Activated T-cell treated with anti-CD3 and anti-CD28 coated beads, Interleukin-2, amount 50 U/mL, for 48 hours (primary cell): ENCODE measurements around the gene XPA.
A peak's percentile ranks its signal among the peaks of the same experiment; 100 is the strongest.
"Not testable (repeated sequence)": the region's sequence is repeated elsewhere in the genome, so short reads cannot be mapped to it uniquely, and the experiment has no call there.

Source experiments
- DNase-seq, 2 experiments: peaks; one replicate each; pipeline ENCODE4 v3.0.0-alpha.2; 2020

Gene XPA

GRCh38 chr9:97696803-97697601 is at the start of gene XPA:
Gene XPA, minus strand, starts transcription at chr9:97697340. Its CDS starts 48 bp downstream, at chr9:97697292.
- peak; percentile 97 to 98 for DNase-seq

- DNase-seq, result no peak
Measured at GRCh38 chr9:97744710-97745708, 47.9 kb upstream of the XPA start.

DNA sequence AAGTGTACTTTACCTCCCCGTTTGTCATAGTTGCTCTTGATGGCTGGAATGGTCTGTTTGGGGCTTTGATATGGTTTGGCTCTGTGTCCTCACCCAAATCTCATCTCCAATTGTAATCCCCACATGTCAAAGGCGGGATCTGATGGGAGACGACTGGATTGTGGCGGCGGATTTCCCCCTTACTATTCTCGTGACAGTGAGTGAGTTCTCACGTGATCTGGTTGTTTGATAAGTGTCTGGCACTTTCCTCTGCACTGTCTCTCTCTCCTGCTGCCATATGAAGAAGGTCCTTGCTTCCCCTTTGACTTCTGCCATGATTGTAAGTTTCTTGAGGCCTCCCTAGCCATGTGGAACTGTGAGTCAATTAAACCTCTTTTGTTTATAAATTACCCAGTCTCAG is 46.9 kb upstream of the XPA start:
- not testable (repeated sequence) for DNase-seq

- no peak for DNase-seq
Measured at GRCh38 chr9:97742545-97742944, 45.4 kb upstream of the XPA start.

DNA sequence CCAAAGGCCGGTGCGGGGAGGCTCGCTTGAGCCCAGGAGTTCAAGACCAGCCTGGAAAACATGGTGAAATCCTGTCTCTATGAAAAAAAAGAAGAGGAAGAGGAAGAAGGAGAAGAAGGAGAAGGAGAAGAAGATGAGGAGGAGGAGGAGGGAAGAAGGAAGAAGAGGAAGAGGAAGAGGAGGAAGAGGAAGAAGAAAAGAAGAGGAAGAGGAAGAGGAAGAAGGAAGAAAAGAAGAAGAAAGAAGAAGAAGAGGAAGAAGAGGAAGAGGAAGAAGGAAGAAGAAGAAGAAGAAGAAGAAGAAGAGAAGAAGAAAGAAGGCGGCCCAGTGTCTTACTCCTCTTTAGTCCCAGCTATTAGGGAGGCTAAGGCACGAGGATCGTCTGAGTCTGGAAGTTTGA is 44.8 kb upstream of the XPA start:
- DNase-seq, result no peak

DNA sequence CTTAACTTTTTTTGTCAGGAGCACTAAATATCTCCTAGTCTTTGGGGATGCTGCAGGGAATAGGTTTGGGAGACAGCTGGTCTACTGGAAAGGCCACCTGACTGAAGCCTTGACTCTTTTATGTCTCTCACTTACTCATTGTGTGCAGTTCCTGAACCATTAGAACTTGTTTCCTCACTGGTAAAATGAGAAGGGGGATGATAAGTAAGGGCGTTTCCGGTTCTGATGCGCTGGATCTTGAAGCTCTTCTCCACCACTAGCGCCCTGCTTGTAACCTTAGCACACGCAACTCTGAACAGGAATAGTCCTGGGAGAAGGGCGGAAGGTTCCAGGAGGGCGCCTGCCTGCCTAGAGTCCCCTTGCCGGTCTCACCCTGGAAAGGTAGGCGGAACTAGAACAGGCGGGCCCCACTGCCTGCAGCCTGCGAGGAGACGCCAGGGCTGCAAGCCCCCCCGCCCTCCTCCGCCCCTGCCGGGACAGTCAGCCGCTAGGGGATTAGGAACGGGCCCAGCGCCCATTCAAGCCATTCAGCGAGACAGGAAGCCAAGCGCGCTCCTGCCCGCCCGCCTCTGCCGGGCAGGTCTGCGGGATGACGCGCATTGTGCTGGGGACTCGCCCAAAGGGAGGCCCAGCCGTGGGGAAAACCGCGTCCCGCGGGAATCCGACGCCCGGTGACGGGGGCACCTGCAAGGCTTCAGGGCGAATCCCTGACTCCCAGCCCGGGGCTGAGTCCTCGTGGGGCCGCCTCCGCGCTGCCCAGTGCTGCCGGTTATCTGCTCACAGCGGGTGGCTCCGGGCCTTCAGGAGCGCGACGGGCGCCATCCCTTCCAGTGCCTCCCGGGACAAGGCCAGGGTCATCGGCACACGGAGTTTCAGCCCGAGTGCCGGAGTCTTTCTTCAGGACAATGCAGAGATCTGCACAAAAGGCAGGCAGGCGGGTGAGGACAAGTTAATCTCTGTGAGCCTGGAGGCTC is 44.0 kb upstream of the XPA start:
- peak; percentile 46 to 64 for DNase-seq

DNA sequence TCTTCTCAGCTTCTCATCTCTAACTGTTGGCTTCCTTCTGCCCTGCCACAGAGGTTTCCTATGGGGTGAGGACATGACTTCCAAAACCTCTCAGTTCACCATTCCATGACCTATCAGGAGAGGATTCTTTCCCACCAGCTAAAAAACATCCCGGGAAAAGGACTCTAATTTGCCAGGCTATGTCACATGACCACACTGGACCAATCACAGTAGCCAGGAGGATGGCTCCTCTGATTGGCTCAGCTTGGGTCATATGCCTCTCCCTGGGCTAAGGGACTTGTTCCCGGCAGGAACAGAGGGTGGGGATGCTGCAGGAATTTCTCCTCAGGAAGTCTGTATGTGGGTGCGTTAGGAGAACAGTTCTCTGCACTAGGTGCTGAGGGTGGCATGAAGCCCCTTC is 40.3 kb upstream of the XPA start:
- DNase-seq, result no peak

DNA sequence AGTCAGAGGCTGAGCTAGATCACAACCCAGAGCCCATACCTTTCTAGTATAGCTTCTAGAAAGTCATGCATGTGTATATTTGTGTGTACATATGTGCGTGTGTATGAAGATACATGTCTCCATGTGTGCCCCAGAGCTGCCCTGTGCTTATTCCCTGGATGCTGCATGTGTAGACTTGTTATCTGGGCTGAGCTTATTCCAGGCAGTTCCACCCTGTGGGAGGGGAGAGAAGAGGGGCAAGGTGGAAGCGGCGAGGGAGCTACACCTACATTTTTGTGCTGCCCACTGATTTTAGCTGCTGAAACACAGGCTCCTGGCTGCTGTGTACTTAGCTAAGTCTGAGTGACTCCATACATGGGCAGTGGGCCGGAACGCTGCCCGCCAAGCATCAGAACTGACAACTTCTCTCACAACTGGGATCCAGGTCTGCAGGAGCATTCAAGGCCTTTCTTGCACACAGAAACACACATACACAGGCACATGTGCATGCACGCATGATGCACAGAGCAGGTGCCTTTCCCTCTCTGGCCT is 38.0 kb upstream of the XPA start:
- DNase-seq, result no peak

DNA sequence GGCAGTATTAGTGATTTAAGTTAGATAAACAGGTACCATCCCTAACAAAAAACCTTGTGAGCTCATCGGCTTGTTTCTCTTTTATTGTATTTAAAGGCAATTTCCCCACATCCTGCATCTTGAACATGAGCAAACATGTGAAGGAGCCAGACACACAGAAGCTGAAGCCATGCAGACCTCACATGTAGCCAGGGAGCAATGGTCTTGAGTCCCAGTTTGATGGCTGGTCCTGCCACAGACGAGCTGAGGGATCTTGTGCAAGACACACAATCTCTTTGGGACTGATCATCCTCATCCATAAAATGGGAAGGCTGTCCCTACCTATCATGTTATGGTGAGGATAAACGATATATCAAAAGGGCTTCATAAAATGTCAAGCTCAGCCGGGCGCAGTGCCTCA is 29.6 kb upstream of the XPA start:
- no peak for DNase-seq

- no peak for DNase-seq
Measured at GRCh38 chr9:97723819-97724218, 26.7 kb upstream of the XPA start.

DNA sequence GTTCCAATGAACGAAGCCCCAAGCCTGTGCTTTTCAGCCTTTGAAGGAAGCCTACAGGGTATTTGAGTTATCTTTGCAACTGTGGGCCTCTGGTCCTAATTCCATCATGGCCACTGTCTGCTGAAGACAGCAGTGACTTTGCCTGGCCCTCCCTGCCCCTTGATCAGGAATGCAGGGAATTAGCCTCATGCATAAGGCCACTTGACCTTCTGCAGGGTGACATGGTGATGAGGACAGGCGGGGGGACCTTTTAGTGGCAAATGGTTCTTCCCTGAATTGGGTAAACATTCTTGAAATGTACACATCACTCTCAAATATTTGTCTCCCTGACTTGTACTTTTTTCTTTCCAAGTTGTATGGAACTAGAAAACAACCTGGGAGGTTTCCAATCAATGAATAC is 25.2 kb upstream of the XPA start:
- DNase-seq, result no peak

DNA sequence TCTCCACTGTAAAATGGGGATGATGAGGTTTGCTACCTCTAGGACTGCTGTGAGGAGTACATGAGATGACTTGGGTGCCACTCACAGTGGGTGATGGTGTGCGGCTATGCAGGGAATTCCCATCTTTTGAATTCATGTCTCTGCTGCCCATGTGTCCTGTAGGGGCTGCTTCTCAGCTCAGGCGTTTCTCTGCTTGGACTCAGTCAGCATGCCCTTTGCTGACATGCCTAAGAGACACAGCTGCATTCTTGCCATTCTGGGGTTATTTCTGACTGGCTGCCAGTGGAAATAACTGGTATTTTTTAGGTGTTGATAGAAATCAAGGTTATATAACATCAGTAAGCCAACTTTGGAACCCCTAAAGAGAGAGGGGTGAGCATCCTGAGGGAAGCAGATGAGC is 24.3 kb upstream of the XPA start:
- no peak for DNase-seq

DNA sequence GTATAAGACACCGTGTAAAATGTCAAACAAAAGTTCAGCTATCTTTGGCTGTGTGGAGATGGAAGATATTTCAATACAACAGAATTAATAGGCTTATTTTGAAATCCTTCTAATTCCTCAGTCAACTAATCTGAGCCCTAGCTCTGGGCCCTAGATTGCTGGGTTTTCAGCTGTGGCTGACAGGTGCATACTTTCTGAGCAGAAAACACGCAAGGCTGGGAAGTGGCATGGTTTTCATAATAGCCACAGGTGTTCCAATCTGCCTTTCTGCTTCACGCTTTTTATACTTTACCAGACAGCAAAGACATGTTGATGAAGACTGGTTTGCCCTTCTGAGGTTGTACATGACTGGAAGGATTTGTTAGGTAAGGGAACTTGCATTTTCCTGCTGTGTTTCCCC is 20.7 kb upstream of the XPA start:
- DNase-seq, result no peak

DNA sequence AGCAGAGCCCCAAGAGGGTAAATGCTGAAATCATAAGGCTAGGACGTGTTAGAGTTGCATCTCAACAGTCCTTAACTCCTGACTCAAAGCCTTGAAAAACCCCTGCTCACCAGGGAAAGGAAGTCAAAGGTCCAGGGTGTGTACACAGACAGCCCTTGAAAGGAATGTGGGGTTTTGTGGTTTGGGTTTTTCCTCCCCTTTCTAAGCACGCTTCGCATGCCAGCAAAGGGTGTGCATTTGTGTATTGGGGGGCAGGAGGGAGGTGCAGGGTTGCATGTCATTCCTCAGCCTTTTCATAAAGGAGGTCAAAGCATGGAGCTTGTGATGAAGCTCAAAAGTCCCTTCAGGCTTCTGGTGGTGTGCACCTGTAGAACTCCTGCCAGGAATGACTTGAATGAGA is 17.3 kb upstream of the XPA start:
- no peak for DNase-seq

DNA sequence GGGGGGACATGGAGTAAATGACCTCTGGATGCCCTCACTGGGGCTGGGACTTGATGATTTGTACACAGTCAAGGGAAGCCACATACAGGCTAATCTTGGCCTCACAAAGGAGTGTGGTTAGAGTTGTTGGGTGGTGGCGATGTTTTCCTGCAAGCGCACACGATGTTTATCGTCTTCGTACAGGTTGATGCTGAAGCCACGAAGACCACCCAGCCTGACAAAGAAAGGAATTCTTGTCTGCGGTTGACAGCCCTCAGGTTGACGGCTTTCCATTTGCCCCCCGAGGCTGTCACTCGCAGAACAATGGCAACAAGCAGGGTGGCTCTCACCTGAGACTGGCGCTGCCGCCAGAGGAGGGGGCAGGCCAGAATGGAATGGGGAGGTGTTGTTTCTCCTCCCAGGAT is 14.1 kb upstream of the XPA start:
- DNase-seq, result no peak

DNA sequence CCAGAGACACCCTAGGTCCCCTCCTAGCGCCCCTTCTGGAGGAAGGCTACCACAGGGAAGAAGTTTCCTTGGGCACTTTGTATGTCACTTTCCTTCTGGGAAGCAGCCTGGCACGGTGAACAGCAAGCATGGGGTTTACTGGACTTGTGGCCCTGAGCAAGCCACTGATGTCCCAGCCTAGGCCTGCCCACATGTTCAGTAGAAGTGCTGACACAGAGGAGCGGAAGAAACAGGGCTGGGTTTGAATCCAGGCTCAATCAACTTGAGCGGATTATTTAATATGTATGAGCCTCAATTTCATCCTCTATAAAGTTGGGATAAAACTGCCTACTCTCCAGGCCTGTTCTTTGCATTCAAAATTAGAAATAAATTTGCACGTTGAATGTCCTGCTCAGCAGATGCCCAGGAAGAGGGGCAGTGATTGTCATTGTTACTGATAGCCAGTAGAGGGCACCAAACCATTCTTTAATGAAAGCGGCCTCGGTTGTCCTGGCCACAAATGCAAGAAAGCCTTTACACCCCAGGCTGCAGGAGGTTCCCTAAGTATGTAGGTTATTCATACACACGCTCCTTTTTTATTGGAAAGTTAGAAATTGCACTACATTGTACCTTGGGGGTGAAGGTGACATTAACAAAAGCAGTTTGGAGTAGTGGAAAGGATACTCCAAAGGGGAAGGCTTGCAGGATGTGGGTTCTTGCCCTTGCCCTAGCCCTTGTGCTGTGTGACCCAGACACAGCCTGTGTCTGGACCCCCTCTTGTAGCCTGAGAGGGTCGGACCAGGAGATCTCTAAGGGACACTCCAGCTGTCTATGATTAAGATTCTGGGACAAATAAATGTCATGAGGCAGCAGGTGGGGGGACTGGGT is 13.4 kb upstream of the XPA start:
- peak; percentile 36 to 37 for DNase-seq

DNA sequence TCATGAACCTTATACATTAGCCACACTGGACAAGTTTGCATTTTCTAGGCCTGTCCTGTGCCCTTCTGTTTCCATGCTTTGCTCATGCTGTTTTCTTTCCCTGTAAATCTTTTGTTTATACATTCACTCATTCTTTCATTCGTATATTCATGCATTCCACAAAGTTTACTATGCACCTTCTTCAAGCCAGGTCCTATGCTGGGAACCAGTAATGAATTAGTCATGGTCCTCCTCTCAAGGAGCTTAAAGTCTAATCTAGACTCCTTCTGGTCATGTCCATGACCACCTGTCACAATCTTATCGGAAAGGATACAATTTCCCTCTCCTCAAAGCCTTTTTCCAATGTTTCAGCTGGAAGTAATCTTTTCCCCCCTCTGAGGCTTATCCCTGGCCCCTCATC is 9.1 kb upstream of the XPA start:
- DNase-seq, result no peak

DNA sequence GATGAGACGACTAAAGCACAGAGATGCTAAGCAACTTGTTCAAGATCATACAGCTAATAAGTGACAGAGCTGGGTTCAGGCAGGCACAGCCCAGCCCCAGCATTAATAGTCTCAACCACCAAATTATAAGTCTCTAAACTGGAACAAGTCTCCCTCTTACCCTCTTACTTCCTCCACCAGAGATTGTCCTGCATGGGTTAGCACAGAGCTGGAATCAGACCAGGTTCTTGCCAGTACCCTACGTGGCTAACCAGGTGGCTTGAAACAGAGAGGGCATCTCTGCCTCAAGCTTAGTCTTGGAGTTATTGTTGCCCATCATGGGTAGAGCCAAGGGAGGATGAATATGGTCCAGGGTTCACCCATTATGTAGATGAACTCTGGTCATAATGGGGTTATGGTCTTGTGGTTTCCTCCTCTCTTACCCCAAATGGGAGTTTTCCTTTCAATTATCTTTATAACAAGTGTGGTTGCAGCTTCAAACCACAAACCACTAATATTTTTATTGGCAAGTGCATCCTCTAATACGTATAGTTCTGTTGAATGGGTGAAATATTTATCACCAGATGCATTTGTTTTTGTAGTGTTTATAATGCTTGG is 8.3 kb upstream of the XPA start:
- no peak for DNase-seq

- no peak for DNase-seq
Measured at GRCh38 chr9:97704851-97705250, 7.7 kb upstream of the XPA start.

DNA sequence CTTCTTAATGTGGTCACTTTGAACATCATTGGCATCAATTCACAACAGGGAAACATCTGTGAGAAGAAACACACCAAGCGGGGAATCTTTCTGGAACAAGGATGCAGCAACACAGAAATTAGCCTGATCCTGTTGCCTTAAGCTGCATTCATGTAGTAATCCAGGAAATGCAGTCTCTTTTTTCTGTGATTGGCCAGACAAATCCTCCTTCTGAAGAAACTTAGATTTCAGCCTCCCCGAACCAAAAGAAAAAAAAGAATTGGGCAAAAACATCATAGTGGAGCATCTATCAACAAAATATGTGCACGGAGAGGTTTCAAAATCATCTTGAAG is 7.2 kb upstream of the XPA start:
- no peak for DNase-seq
